ENCODE results near the gene ERBB4.
"Not testable (repeated sequence)": the region's sequence is repeated elsewhere in the genome, so short reads cannot be mapped to it uniquely, and the experiment has no call there.

The ERBB4 gene

GRCh38 chr2:211722928-211723327 is 815.7 kb downstream of the ERBB4 start:
- DNase-seq (ENCODE audit: extremely low spot score, insufficient read length, low read depth) (no peak), FAIRE-seq (no peak)

- DNase-seq (ENCODE audit: extremely low spot score, insufficient read length, low read depth); FAIRE-seq: not testable (repeated sequence)
Observed at GRCh38 chr2:211721874-211722273, 816.7 kb downstream of the ERBB4 start.

DNA sequence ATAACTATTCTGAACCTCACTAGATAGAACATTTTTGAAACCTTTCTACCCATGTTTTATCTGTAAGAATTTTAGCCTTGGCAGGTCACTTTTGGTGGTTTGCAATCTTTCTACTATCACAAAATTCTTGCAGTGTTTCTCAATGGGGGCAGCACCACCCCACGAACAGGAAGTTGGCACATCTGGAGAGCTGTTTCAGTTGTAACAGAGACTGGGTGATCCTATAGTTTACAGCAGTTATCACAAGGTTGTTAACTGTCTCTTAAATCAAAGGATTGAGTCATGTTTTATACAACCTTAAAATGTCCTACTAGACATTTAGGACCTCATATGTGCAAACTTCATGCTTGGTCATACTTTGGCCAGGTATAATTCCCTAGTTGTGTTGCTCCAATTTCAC is 829.2 kb downstream of the ERBB4 start:
- DNase-seq (ENCODE audit: extremely low spot score, insufficient read length, low read depth) (no peak), FAIRE-seq (no peak)

DNA sequence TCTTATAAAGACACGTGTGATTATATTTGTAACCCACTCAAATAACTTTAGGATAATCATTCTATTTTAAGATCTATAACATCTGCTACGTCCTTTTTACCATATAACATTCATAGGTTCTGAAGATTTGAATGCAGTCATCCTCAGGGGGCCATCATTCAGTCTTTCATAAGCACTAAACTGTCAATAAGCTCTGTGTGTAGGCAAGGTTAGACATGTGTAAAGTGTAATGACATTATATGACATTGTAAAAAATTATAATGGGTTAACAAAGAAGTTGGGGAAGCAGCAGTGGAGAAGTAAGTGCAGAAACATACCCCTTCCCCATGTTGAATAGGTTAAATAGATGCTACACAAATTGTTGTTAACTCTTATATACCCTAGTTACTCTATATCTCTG is 845.9 kb downstream of the ERBB4 start:
- FAIRE-seq (no peak), DNase-seq (ENCODE audit: extremely low spot score, insufficient read length, low read depth) (no peak)

DNA sequence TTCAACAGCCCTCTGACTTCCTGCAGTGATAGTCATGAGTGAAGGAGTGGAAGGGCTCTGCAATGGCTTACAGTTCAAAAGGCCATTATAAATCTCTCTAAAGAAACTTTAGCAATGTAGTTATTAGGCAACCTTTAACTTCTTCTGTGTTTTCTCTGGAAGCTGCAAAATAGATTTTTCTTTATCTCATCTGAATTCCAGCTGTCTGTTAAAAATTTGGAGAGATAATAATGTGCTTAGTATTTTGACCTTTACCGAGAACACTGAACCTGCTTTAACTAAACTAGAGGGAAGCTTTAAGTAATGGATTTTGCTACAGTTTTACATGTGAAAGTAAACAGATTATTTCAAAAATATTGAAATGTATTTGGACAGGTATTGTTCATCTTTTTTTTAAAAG is 847.9 kb downstream of the ERBB4 start:
- no peak for FAIRE-seq

GRCh38 chr2:211688196-211688595 is 850.4 kb downstream of the ERBB4 start:
- FAIRE-seq (no peak), DNase-seq (ENCODE audit: extremely low spot score, insufficient read length, low read depth) (no peak)

More for the DNA sequence above, 847.9 kb downstream of the ERBB4 start:
- DNase-seq (ENCODE audit: extremely low spot score, insufficient read length, low read depth), result no peak

- FAIRE-seq, result no peak
Observed at GRCh38 chr2:211674715-211675114, 863.9 kb downstream of the ERBB4 start.

DNA sequence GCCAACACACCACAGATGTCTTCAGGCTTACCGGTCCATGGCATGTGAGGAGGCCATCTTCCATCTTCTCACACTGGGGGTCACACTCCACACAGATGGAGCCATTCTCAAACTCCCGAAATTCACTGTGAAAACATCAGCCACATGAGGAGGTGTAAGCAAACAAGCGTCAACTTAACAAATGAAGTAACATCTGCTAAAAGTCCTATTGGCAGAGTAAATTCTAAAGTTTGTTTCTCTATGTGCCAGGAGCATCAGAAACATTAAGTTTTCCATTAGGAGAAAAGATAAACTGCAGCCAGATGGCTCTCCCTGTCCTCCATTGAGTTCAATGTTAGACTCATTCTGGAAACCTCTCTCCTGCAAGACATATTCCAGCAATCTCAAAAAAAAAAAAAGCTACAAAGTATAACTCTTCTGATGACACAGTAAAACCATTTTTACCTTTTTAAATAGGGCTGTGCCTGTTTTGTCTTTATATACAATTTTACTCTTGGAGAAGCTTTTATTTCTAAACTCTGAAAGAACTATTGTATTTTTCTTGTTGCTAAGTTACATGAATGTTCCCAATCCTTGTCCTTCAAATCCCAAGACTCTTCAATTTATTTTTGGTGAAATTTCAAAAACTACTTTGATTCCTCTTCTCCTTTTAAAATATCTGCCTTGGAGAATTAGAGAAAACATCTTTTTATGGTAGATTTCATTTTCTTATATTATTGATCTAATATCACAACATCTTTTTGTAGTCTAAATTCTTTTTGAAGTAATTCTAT is 865.3 kb downstream of the ERBB4 start:
- FAIRE-seq (no peak), DNase-seq (ENCODE audit: extremely low spot score, insufficient read length, low read depth) (no peak)

More at GRCh38 chr2:211674715-211675114, 863.9 kb downstream of the ERBB4 start:
- DNase-seq (ENCODE audit: extremely low spot score, insufficient read length, low read depth), result no peak

DNA sequence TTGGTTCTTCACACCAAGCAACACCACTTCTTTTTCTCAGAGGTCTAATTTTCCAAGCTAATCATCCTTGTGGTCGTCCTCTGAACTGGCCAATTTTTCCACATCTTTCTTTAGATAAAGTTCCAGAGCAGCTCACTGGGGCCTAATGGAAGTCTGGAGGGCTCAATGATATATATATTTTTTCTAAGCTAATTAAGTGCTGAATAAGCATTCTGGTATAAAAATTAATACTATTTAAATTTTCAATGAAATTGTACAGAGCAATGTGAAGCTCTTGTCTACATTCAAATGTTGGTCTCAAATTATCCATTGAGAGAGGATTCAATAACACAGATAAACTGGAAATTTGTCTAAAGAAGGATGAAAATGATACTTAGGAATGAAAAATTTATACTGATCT is 866.6 kb downstream of the ERBB4 start:
- no peak for FAIRE-seq
- no peak for DNase-seq (ENCODE audit: extremely low spot score, insufficient read length, low read depth)

DNA sequence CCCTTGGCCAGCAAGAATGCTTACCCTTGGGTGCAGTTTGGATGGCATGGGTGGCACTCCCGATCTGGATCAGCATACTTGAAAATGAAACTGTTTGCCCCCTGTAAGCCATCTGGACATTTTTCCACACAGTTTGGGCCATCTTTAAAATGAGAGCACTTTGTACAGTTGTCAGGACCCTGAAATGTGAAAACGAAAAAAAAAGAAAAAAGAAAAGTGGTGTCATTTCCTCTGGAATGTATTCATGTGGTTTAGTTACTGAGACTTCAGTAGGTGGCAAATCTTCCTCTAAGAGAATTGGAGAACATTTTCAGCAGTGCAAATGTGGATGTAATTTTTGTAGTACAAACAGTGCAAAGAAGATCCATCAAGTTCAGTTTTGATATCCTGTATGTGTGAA is 873.3 kb downstream of the ERBB4 start:
- DNase-seq (ENCODE audit: extremely low spot score, insufficient read length, low read depth) (no peak), FAIRE-seq (no peak)

DNA sequence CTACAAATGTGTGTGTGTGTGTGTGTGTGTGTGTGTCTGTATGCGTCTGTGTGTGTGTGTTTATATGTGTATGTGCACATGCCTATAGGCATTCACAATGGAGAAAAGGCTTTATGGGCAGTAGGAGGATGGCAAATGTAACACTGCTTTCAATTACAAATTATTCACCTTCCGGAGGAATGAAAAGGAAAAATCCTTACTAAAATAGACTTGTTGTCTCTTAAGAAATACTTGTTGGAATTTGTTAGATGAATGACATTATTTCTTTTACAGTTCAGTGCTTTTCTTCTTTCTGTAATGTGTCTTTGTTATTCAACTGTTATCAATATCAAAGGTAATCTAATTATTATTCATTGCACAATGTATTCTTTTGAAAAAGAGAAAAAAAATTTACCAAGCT is 874.3 kb downstream of the ERBB4 start:
- FAIRE-seq, result no peak
- no peak for DNase-seq (ENCODE audit: extremely low spot score, insufficient read length, low read depth)

- DNase-seq (ENCODE audit: extremely low spot score, insufficient read length, low read depth) (no peak), FAIRE-seq (no peak)
Observed at GRCh38 chr2:211654211-211654780, 884.3 kb downstream of the ERBB4 start.

DNA sequence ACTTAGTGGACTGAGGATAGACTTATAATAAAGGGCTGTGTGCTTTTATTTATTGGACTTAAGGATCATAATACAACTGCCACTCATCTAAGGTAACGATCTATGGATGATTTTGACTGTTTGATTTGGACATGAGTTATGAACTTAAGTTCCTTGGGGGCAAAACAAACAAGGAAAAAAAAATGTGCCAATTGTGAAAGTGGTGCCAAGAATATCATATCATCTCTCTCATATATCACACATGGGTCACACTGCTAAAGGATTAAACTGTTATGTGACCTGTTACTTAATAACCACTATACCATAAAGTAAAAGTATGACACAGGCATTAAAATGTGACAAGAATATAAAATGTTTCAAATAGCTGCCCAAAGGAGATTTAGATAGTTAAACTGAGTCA is 886.3 kb downstream of the ERBB4 start:
- no peak for DNase-seq (ENCODE audit: extremely low spot score, insufficient read length, low read depth)
- FAIRE-seq, result no peak

DNA sequence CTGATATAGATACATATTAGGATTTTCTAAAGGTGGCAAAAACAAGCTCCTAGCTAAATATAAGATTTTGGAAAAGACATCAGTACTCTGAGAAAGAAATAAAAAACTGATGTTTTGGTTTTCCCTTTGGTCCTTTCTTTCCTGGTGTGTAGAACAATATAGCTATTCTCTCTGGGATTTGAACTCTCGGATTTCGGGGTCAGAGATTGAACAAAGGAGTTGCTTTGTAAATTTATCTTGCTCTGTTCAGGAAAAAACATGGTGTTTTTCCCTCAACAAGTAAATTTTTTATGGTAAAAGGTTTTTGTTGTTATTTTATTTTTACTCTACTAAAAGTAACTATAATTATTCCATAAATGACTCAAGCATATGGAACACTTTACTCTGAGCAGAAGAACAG is 889.3 kb downstream of the ERBB4 start:
- FAIRE-seq (no peak), DNase-seq (ENCODE audit: extremely low spot score, insufficient read length, low read depth) (no peak)

DNA sequence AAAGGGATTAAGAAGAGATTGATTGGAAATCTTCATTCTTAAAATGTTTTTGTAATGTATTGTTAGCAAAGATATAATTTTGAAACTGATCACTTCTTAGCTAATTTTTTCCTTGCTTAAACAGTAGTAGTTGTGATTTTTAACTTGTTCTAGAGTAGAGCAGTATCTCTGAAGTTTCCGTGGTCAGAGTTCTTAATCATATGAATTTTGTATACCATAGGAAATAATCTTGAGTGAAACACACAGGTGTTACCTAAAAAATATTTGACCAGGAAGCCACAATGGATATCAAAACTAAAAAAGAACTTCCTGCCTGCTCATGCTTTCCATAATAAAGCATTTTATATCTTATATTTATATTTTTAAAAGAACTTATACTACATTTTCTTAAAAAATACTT is 907.1 kb downstream of the ERBB4 start:
- DNase-seq (ENCODE audit: extremely low spot score, insufficient read length, low read depth), result no peak
- FAIRE-seq, result no peak

GRCh38 chr2:211623096-211623495 is 915.5 kb downstream of the ERBB4 start:
- DNase-seq (ENCODE audit: extremely low spot score, insufficient read length, low read depth) (no peak), FAIRE-seq (no peak)

GRCh38 chr2:211620986-211621385 is 917.6 kb downstream of the ERBB4 start:
- FAIRE-seq, result no peak
- DNase-seq (ENCODE audit: extremely low spot score, insufficient read length, low read depth), result no peak

DNA sequence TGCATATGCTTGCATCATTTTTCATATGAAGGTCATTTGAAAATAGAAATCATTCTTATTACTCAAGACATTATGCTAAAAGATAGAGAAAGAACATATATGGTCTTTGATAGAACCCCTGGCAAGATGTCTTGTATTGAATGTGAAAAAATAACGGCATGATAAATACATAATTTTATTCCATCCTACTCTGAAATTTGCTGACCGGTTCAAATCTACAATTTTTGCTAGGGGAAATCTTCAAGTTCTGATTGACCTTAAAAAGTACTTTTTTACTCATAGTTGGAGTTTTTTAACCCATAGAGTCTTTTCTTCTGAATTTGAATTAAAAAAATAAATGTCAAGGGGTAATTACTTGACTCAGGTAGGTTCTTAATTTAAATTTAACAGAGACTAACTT is 920.8 kb downstream of the ERBB4 start:
- no peak for FAIRE-seq
- no peak for DNase-seq (ENCODE audit: extremely low spot score, insufficient read length, low read depth)

GRCh38 chr2:211611621-211612020 is 927.0 kb downstream of the ERBB4 start:
- DNase-seq (ENCODE audit: extremely low spot score, insufficient read length, low read depth), result no peak
- FAIRE-seq, result no peak

- DNase-seq (ENCODE audit: extremely low spot score, insufficient read length, low read depth) (no peak), FAIRE-seq (peak; percentile 44)
Observed at GRCh38 chr2:211611061-211611518, 927.5 kb downstream of the ERBB4 start.

DNA sequence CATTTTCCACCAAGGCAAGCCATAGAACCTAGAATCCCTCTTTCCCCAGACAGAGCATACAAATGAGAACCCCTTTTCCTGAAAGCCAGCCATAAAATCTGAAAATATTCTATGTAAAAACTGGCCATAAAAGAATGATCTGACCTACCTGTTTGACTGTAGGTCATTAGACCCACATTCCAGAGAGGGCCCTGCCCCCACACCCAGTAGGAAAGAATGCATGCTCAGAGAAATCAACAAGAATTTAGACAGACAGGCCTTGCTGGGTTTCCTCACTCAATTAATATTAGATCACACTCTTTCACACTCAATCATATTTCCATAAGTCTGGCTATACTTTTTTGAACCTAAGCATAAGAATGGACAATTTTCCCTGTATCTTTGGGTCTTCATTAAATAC is 929.5 kb downstream of the ERBB4 start:
- DNase-seq (ENCODE audit: extremely low spot score, insufficient read length, low read depth), result no peak
- no peak for FAIRE-seq

DNA sequence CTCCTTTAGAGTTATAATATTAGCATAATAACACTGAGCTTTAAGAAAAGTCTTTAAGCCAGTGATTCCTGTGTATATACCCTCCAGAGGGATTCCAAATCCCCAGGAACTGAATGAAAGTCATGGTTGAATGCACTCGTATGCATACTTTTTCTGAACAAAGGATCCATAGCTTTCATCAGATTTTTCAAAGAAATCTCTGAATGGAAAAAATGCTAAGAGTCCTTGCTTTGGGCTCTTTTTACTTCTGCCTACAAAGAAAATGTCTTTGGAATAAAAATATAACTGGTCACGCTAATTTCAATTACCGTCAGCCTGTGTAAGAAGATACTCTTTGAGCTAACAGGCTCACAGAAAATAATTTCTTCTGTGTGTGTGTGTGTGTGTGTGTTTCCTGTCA is 939.5 kb downstream of the ERBB4 start:
- FAIRE-seq (no peak), DNase-seq (ENCODE audit: extremely low spot score, insufficient read length, low read depth) (no peak)
